LNCaP clone FGC (cell line): Measurements from ENCODE around the gene VSIG10L.

Source experiments
- DNase-seq: peaks from one replicate; pipeline ENCODE4 v3.0.0-alpha.2; 2011; ENCODE audit warnings: low read depth
- H3K4me3 ChIP-seq: 2 replicates; pipeline ENCODE4 v1.5.1; 2011; ENCODE audit warnings: mild to moderate bottlenecking, low read depth, low read length, control low read depth
- TF ChIP-seq, protein P1 (sequence below): IDR thresholded peaks from 2 replicates; pipeline ENCODE4 v1.5.1; 2012; ENCODE audit warnings: mild to moderate bottlenecking; ENCODE audit not compliant: control insufficient read depth, insufficient read depth; ENCODE audit errors: extremely low read depth

The VSIG10L gene

DNA sequence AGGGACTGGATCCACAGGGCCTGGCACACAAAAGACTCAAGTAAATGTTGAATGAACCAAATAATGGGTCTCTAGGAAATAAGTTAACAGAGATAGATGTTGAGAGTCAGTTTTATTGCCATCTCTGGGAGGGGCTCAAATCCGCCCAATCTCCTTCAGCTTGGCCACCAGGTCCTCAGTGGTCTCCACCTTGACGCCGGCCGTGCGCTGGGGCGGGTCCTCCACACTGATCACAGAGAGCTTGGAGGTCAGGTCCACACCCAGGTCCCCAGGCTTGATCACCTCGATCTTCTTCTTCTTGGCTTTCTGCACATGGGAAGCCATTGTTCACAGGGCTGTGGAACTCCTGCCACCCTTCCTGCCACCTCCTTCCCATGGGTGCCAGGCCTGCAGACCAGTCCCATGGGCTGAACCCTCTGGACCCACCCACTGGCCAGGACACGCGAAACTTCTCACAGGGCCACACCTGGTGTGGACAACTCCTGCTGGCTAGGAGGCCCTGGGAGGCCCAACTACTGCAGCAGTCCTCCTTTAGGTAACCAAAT, 3.2 kb upstream of the VSIG10L start:
- DNase-seq: no peak
- TF ChIP-seq, protein P1, sequence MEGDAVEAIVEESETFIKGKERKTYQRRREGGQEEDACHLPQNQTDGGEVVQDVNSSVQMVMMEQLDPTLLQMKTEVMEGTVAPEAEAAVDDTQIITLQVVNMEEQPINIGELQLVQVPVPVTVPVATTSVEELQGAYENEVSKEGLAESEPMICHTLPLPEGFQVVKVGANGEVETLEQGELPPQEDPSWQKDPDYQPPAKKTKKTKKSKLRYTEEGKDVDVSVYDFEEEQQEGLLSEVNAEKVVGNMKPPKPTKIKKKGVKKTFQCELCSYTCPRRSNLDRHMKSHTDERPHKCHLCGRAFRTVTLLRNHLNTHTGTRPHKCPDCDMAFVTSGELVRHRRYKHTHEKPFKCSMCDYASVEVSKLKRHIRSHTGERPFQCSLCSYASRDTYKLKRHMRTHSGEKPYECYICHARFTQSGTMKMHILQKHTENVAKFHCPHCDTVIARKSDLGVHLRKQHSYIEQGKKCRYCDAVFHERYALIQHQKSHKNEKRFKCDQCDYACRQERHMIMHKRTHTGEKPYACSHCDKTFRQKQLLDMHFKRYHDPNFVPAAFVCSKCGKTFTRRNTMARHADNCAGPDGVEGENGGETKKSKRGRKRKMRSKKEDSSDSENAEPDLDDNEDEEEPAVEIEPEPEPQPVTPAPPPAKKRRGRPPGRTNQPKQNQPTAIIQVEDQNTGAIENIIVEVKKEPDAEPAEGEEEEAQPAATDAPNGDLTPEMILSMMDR: no peak
- H3K4me3 ChIP-seq: no peak overlapping the region

DNA sequence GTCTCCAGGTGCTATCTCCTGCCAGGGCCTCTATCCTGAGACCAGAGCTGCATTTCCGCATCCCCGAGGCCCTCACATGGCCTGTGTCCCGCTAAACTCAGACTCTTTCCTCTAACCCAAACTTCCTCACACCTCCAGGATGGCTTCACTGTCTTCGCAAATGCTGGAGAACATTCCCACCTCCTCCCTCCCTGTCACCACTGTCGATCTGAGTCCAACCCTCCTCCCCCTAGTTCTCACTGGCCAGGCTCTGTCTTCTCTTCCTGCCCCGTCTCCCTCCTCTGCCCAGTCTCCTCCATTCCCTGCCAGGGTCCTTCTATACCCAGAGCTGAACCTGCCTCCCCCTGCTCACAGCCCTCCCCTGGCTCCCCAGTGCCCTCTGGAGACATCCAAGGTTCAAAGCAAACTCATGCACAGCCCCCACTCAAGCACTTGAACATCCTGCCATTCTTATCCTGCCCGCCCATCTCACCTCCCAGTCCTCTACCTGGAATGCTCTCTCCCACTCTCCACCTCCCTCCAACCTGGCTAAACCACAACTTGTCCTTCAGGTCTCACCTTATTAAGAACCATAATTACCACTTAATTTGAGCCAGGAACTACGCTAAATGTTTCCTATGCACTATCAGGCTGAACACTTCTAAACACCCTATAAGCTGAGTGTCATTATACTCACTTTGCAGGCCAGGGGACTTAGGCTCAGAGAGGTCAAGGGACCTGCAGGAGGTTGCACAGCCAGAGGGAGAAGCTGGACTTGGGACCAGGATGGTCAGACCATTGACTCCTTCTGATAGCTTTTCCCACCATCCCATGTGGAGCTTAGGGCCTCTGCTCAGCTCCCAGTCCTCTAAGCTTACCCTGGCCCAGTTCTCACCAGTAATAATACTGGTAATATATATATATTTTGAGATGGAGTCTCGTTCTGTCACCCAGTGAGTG, 961 bp upstream of the VSIG10L start:
- no peak for DNase-seq
- TF ChIP-seq, protein P1: no peak
- no peak overlapping the region for H3K4me3 ChIP-seq

DNA sequence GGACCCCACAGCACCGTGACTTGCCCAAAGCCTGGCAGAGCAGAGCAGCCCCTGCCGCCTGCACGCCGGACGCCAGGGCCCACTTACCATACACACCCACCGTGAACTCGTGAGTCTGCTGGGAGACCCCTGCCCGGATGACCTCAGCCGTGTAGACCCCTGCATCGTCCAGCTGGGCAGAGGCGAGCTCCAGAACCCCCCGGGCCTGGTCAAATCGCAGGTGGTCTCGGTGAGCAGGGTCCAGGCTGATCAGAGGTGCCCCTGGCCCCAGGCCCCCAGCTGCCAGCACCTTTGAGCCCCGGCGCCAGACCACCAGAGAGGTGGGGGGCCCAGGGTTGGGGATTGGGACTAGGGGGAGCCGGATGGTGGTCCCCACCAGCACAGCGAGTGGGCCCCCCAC, 873 bp downstream of the VSIG10L start:
- TF ChIP-seq, protein P1: no peak
- DNase-seq: no peak
- H3K4me3 ChIP-seq: no peak overlapping the region

DNA sequence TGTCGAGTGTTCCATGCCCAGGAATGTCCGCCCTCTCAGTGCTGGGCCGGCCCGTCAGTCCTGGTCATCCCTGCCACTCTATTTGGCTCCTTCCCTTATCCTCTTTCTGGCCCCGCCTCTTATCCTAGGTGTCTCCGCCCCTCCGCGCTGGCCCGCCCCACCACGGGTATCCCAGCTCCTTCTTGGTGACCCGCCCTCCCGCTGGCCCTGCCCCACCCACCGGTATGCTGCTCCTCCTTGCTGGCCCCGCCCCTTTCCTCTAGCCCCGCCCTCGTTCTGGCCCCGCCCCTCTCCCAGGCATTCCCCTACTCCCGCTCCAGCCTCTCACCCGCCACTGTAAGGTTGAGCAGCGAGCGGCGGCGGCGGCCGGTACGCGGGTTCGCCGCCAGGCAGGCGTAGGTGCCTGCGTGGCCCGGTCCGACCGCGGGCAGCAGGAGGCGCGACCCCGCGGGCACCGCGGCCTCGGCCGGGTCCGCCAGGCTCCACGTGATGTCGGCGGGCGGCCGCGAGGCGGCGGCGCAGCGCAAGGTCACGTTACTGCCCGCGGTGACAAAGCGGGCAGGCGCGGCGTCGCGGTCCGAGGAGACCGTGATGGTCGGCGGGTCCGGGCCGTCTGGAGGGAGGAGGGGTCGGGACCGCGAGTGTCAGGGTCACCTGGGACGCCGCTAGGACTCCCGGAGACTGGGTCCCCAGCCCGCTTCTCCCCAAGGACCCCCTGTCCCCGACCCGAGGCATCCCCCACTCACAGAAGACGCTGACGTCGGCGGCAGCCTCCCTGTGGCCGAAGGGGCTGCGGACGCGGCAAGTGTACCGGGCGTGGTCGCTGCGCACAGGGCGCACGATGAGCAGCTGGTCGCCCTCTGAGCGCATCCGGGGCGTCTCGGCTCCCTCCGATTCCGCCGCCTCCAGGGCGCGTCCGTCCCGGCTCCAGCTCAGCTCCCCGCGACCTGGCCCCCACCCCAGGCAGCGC, 2.0 kb downstream of the VSIG10L start:
- TF ChIP-seq, protein P1: peak; percentile 45
- peak; percentile 87 for DNase-seq
- H3K4me3 ChIP-seq: peak overlapping the region; percentile 69

DNA sequence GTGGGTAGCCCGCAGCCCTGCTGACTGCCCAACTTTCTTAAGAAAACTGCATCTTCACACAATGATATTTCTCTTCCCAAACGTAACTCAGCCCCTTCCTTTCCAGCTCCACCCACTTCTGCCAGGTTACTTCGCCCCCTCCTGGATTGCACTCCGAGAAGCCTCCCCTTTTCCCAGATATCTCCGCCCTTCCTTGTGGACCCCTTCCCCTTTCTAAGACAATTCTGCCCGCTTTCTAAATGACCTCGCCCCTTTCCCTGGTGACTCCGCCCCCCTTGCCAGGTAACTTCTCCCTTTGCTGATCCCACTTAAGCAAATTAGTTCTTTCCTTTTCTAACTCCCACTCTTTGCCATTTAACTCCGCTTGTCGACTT, 2.6 kb downstream of the VSIG10L start:
- TF ChIP-seq, protein P1: no peak
- H3K4me3 ChIP-seq: peak overlapping the region; percentile 69
- no peak for DNase-seq

DNA sequence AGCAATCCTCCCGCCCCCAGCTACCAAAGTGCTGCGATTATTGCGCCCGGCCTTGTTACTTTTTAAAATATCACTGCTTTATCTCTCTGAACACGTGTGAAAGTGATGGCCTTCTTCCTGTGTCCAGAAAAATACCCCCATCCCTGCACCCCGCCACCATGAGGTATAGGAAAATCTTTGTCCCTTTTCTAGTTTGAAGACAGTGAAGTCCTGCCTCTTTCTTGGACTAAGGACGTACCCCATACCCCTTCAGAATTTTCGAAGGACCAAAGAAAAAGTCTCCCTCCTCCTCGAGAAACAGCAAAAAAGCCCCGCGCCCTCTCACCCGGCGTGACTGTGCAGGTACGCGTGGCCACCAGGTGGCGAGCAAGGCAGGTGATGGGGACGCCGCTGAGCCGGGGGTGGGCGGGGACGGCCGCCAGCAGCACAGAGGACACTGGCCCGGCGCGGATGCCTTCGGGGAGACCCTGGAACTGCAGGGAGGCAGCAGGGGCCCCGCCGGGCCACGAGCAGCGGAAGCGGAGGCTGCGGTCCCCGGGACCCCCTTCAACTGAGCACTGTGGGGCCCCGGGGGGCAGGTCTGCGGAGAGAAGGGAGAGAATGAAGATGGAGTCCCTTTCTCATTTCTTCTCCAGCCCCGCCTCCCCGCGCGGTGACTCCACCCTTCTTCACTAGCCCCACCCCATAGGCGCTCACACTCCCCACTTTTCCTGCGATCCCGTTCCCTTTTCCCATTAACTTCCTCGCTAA, 3.2 kb downstream of the VSIG10L start:
- peak overlapping the region; percentile 69 for H3K4me3 ChIP-seq
- DNase-seq: no peak
- TF ChIP-seq, protein P1: peak; percentile 97
